22Rv1 (cell line): Measurements from ENCODE around the gene CCDC149.
A peak's percentile ranks its signal among the peaks of the same experiment; 100 is the strongest.
"Not testable (repeated sequence)": the region's sequence is repeated elsewhere in the genome, so short reads cannot be mapped to it uniquely, and the experiment has no call there.

ENCODE experiments used
- H3K27ac ChIP-seq: fragments of 450-650 bp; 2 replicates; pipeline ENCODE4 v1.5.1; 2017
- CTCF ChIP-seq: fragments of 450-650 bp; IDR thresholded peaks from 2 replicates; pipeline ENCODE4 v1.5.1; 2017; ENCODE audit warnings: mild to moderate bottlenecking
- ZFX ChIP-seq: fragments of 450-650 bp; IDR thresholded peaks from 2 replicates; pipeline ENCODE4 v1.6.1; 2017; ENCODE audit warnings: antibody characterized with exemption, borderline replicate concordance

Gene CCDC149

DNA sequence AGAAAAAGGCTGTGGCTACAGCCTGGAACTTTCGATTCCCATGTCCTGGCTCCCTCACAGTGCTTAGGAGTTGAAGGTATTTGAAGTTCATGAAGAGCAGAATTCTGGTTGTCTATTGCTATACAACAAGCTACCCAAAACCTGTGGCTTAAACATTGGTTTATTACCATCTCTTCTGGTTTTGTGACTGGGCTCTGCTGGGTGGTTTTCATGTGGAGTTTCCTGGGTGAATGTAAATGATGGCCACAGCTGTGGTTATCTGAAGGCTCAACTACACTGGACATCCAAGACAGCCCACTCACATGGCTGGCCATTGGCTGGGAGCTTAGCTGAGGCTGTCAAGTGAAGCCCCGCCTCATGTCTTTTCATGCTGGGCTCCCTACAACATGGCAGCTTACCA lies 7.2 kb upstream of the CCDC149 start:
- TF ChIP-seq ZFX: no peak
- H3K27ac ChIP-seq: no peak overlapping the region

DNA sequence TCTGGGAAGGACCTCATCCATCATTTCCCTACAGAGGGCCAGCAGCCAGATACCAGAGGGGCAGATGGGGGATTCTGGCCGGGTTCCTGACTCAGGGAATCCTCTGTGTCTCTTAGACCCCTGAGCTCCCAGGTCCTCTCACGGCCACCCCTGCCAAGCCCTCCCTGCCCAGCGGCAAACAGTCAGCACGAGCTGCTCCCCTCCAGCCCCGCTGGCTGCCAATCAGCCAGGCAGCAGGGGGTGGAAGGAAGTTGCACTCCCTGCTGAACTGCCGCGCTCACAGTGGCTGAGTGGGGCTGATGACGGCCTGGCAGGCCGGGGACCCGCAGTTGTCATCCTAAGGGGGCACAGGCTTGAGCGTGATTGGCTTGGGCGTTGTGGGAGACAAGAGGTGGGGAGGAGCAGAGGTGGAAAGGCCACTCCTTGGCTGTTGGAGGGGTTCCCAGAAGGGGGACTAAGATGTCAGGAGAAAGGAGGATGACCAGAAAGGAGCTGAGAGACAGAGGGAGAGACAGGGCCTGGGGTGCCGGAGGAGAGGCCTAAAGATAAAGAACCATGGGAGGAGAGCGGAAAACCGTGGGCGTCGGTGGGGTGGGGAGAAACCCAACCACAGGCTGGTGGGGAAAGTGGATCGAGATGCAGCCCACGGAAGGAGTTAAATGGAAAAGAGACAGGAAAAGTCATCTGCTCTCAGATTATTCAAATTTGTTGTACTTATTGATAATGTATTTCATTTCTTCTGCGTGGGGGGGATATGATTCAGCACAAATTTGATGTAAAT lies 4.4 kb upstream of the CCDC149 start:
- TF ChIP-seq ZFX (no peak), CTCF (no peak)
- no peak overlapping the region for H3K27ac ChIP-seq

- H3K27ac ChIP-seq: no peak overlapping the region
- TF ChIP-seq CTCF (no peak), ZFX (no peak)
Measured at GRCh38 chr4:24915121-24915922, 2.5 kb upstream of the CCDC149 start.

DNA sequence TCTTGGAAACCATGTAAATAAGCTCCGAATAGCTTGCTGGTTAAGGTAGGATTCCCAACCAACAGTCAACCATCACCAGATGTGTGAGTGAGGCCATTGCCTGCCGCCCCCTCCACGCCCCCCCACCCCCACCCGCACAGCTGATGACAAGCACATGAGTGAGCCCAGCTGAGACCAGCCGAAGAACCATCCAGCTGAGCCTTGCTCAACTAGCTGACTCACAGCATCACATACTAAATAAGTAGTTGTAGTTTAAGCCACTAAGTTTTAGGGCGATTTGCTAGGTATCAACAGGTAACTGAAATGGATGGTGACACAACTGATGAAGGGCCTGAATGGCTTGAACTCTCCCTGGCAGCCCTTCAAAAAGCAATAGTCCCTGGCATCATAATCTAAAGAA lies 1.6 kb upstream of the CCDC149 start:
- H3K27ac ChIP-seq: no peak overlapping the region
- TF ChIP-seq CTCF (no peak), ZFX (no peak)

GRCh38 chr4:24913119-24913485 lies 260 bp upstream of the CCDC149 start:
- TF ChIP-seq ZFX: no peak
- TF ChIP-seq CTCF: no peak
- peak overlapping the region; percentile 83 for H3K27ac ChIP-seq

GRCh38 chr4:24910499-24910898 lies 2.3 kb downstream of the CCDC149 start:
- TF ChIP-seq ZFX: no peak
- no peak for TF ChIP-seq CTCF
- no peak overlapping the region for H3K27ac ChIP-seq

GRCh38 chr4:24909606-24910005 lies 3.2 kb downstream of the CCDC149 start:
- not testable (repeated sequence) for H3K27ac ChIP-seq

DNA sequence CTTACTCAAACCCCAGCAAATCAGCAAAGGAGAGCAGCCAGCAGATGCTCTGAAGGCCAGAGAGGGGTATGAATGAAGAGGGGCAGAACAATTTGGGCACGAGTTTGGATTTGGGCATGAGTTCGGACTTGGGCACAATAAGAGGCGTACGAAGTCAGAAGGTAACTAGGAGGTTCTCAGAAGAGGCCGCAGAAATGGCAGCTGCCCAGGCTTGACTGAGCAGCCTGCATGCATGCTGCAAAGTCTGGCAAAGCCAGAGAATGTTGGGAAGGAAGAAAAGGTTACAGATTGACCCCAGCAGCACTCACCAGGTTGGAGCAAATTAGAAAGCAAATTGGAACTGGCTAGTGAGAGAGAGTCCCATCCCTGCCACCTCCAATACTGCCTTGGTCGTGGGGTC lies 15.2 kb downstream of the CCDC149 start:
- TF ChIP-seq ZFX: no peak
- TF ChIP-seq CTCF: no peak
- H3K27ac ChIP-seq: no peak overlapping the region
